ENCODE results near the gene CLSTN2.

DNA sequence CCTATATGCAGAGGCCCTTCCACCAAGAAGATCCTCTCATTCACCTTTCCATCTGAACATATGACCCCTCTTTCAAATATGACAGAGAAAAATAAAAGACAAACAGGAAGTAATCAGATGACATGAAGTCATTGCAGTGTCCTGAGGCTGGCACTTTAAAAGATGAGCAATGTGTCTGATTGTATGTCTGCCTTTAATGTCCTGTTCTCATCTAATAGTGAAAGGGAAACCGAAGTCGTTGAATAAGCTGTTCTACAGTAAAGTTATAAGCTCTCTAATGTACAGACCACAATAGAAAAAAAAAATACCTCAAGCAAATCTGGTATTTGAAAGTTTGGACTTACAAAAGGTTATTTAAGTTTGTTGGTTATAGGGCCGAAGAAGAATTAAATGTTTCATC lies 243.0 kb downstream of the CLSTN2 start:
- TF ChIP-seq POLR2A (IDR thresholded peaks at IDR 0.05; ENCODE audit: low read depth, low read length) (no peak), POLR2AphosphoS5 (IDR thresholded peaks at IDR 0.05; ENCODE audit: low read depth, low read length) (no peak), SPI1 (IDR thresholded peaks at IDR 0.05; ENCODE audit: low read depth, low read length) (no peak), TAF1 (IDR thresholded peaks at IDR 0.05; ENCODE audit: low read depth, low read length) (no peak)
